Fibroblast of lung (primary cell): ENCODE measurements around the gene HPDL. TPM values are rescaled to one million over a fixed set of nuclear protein-coding genes. Genes with fewer than 3 reads are reported as not detected.
A peak's percentile ranks its signal among the peaks of the same experiment; 100 is the strongest.

Experiments
- DNase-seq, 2 donors: peaks; one replicate each; pipeline versions ENCODE4 v3.0.0 to v3.0.0-alpha.2; 2010; ENCODE audit warnings: low read depth in 2 of 2
- H2AFZ ChIP-seq: 2 replicates; pipeline ENCODE4 v1.5.1; 2012; ENCODE audit warnings: low read length, control low read depth, inconsistent platforms
- H3K27ac ChIP-seq: 2 replicates; pipeline ENCODE4 v1.5.1; 2011; ENCODE audit warnings: low read length, control low read depth; ENCODE audit not compliant: insufficient read depth
- H3K27me3 ChIP-seq: 2 replicates; pipeline ENCODE4 v1.5.1; 2011; ENCODE audit warnings: mild to moderate bottlenecking, low read length; ENCODE audit not compliant: control insufficient read depth, insufficient read depth
- H3K36me3 ChIP-seq: 2 replicates; pipeline ENCODE4 v1.5.1; 2011; ENCODE audit warnings: low read length; ENCODE audit not compliant: control insufficient read depth, insufficient read depth
- H3K4me1 ChIP-seq: 2 replicates; pipeline ENCODE4 v1.5.1; 2011; ENCODE audit warnings: low read length; ENCODE audit not compliant: control insufficient read depth, insufficient read depth; ENCODE audit errors: extremely low read depth
- H3K4me2 ChIP-seq: 2 replicates; pipeline ENCODE4 v1.5.1; 2011; ENCODE audit warnings: low read length, control low read depth; ENCODE audit not compliant: insufficient read depth; ENCODE audit errors: extremely low read depth
- H3K4me3 ChIP-seq, 4 experiments: fragments of 200-600 bp in 1 of 4; sonication (generic) in 1 of 4; replicated peaks in 1 of 4; 2 replicates each; pipeline ENCODE4 v1.5.1; 2011 to 2016; ENCODE audit warnings: low read length in 4 of 4, low read depth in 3 of 4, mild to moderate bottlenecking in 3 of 4, control low read depth in 2 of 4, inconsistent platforms in 1 of 4, mixed read lengths in 1 of 4; ENCODE audit not compliant: insufficient read depth in 1 of 4; ENCODE audit errors: control extremely low read depth in 1 of 4
- H3K79me2 ChIP-seq: 2 replicates; pipeline ENCODE4 v1.5.1; 2012; ENCODE audit warnings: mild to moderate bottlenecking, low read length, inconsistent platforms; ENCODE audit not compliant: control insufficient read depth, insufficient read depth
- H3K9ac ChIP-seq: 2 replicates; pipeline ENCODE4 v1.5.1; 2011; ENCODE audit warnings: mild to moderate bottlenecking, low read length, control low read depth; ENCODE audit not compliant: insufficient read depth
- H3K9me3 ChIP-seq: 2 replicates; pipeline ENCODE4 v1.5.1; 2012; ENCODE audit warnings: low read depth, low read length; ENCODE audit not compliant: control insufficient read depth, insufficient read depth
- H4K20me1 ChIP-seq: 2 replicates; pipeline ENCODE4 v1.5.1; 2011; ENCODE audit warnings: low read length; ENCODE audit not compliant: control insufficient read depth, insufficient read depth; ENCODE audit errors: extremely low read depth
- EZH2 ChIP-seq: IDR thresholded peaks from 2 replicates; pipeline ENCODE4 v1.5.1; 2012; ENCODE audit warnings: low read length, control low read depth, mild to moderate bottlenecking; ENCODE audit errors: missing control alignments
- polyA plus RNA-seq, 2 donors: library from polyadenylated mRNA; depleted of rRNA in 1 of 2; stranded (reverse) in 1 of 2; unstranded in 1 of 2; fragments of >200 nt; gene quantifications; 2 replicates each; pipeline ENCODE4 v1.2.1, GENCODE V29; 2011 to 2012; ENCODE audit warnings: missing spikeins in 1 of 2
- total RNA-seq: library from RNA; depleted of rRNA; stranded (reverse); fragments of >200 nt; gene quantifications from 2 replicates; pipeline ENCODE4 v1.2.1, GENCODE V29; 2014
- TF ChIP-seq, protein P1 (sequence below), 2 donors: IDR thresholded peaks in 1 of 2; conservative IDR thresholded peaks in 1 of 2; 1 replicate in 1 of 2; 2 replicates in 1 of 2; pipeline ENCODE4 v1.5.1; 2011 to 2012; ENCODE audit warnings: low read length in 2 of 2, control low read depth in 1 of 2, inconsistent platforms in 1 of 2, low read depth in 1 of 2, mild to moderate bottlenecking in 1 of 2

HPDL gene
- total and polyA plus RNA-seq, 2 donors (not counting 1 experiment from before 2014, with no cell fraction given) = 0.17 TPM

DNA sequence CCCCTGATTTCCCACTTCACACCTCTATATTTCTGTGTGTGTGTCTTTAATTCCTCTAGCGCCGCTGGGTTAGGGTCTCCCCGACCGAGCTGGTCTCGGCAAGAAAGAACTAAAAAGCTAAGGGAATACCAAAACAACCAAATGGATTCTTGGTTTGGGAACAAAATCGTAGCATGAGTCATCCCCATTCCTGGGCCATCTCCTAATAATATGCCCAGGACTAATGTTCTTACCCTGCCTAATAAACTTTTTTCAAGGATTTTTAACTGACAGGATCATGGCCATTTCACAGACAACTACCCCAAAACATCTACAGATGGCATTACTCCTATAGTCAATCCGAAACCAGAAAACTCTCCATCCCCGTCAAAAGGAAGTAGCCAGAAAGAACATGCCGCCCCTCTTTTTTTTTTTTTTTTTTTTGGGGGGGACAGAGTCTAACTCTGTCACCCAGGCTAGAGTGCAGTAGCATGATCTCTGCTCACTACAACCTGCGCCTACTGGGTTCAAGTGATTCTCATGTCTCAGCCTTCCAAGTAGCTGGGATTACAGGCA is 4.1 kb upstream of the HPDL start:
- Histone ChIP-seq H3K9me3 (no peaks in the 10 kb centered on the region), H2AFZ (no peak overlapping the region), H3K4me3 (no peak overlapping the region), H3K36me3 (no peaks in the 10 kb centered on the region), H3K27me3 (peaks cover 2% of the 10 kb centered on the region), H3K4me2 (no peak overlapping the region), H3K79me2 (no peaks in the 10 kb centered on the region), H3K9ac (no peak overlapping the region), H3K4me1 (peaks cover 6% of the 10 kb centered on the region), H3K27ac (no peak overlapping the region), H4K20me1 (no peaks in the 10 kb centered on the region)
- DNase-seq = peak in 1 of 2 donors; percentile 13
- TF ChIP-seq EZH2 = no peak
- TF ChIP-seq, protein P1, sequence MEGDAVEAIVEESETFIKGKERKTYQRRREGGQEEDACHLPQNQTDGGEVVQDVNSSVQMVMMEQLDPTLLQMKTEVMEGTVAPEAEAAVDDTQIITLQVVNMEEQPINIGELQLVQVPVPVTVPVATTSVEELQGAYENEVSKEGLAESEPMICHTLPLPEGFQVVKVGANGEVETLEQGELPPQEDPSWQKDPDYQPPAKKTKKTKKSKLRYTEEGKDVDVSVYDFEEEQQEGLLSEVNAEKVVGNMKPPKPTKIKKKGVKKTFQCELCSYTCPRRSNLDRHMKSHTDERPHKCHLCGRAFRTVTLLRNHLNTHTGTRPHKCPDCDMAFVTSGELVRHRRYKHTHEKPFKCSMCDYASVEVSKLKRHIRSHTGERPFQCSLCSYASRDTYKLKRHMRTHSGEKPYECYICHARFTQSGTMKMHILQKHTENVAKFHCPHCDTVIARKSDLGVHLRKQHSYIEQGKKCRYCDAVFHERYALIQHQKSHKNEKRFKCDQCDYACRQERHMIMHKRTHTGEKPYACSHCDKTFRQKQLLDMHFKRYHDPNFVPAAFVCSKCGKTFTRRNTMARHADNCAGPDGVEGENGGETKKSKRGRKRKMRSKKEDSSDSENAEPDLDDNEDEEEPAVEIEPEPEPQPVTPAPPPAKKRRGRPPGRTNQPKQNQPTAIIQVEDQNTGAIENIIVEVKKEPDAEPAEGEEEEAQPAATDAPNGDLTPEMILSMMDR (conservative IDR thresholded peaks at IDR 0.05 in 1 of 2, IDR thresholded peaks at IDR 0.05 in 1 of 2; ENCODE audit: low read depth in 1 of 2, low read length in 2 of 2) = no peak

DNA sequence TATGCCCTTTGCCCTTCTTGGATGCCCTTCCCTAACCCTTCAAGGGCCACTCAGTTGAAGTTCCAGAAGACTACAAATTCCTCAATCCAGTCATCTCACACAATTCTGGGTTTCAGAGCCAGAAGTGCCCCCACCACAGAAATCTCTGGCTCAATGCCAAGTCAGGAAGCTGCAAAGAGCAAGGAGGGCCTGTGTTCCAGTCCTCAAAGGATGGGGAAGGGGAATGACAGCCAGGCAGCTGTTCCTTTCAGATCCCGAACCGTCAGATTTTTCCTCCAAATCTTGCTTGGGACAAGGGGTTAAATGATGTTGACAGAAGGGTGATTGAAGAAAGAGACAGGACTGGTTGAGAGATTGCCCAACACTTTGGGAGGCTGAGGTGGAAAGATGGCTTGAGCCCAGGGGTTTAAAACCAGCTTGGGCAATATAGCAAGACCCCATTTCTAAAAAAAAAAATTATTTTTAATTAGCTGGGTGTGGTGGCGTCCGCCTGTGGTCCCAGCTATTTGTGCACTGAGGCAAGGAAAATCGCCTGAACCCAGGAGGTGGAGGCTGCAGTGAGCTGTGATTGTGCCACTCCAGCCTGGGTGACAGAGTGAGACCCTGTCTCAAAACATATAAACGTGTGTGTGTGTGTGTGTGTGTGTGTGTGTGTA is 716 bp upstream of the HPDL start:
- no peaks in the 10 kb centered on the region for H3K9me3 ChIP-seq
- no peaks in the 10 kb centered on the region for H4K20me1 ChIP-seq
- TF ChIP-seq EZH2 = no peak
- TF ChIP-seq, protein P1 (conservative IDR thresholded peaks at IDR 0.05 in 1 of 2, IDR thresholded peaks at IDR 0.05 in 1 of 2; ENCODE audit: low read depth in 1 of 2, low read length in 2 of 2) = no peak
- H3K4me1 ChIP-seq = peaks cover 8% of the 10 kb centered on the region
- H3K4me3 ChIP-seq = peak overlapping the region in 2 of 4 experiments; percentile 59 to 69
- no peak overlapping the region for H3K27ac ChIP-seq
- H3K36me3 ChIP-seq = no peaks in the 10 kb centered on the region
- no peaks in the 10 kb centered on the region for H3K79me2 ChIP-seq
- no peaks in the 10 kb centered on the region for H3K27me3 ChIP-seq
- DNase-seq = peak; percentile 11 to 53
- no peak overlapping the region for H2AFZ ChIP-seq
- no peak overlapping the region for H3K9ac ChIP-seq
- peak overlapping the region; percentile 85 for H3K4me2 ChIP-seq

DNA sequence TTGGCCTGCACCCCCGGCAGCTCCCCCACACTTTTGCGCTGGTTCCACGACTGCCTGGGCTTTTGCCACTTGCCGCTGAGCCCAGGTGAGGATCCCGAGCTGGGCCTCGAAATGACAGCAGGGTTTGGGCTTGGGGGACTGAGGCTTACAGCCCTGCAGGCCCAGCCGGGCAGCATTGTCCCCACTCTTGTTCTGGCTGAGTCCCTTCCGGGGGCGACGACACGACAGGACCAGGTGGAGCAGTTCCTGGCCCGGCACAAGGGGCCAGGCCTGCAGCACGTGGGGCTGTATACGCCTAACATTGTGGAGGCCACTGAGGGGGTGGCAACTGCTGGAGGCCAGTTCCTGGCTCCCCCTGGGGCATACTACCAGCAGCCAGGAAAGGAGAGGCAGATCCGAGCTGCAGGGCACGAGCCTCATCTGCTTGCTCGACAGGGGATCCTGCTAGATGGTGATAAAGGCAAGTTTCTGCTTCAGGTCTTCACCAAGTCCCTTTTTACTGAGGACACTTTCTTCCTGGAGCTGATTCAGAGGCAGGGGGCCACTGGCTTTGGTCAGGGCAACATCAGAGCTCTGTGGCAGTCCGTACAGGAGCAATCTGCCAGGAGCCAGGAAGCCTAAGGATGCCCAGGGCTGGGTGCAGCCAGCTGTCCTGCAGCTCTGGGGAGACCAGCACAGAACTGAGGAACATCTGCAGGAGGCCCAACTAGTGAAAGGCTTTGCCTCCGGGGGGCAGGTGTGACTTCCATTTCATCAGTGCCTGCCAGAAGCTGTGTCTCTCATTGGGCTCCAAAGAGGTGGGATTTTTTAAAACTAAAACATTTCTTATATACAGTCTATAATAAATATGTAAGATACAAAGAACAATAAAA is 1.2 kb downstream of the HPDL start:
- no peak overlapping the region for H3K4me2 ChIP-seq
- peaks cover 8% of the 10 kb centered on the region for H3K4me1 ChIP-seq
- no peak overlapping the region for H3K27ac ChIP-seq
- H4K20me1 ChIP-seq = no peaks in the 10 kb centered on the region
- H2AFZ ChIP-seq = no peak overlapping the region
- no peaks in the 10 kb centered on the region for H3K9me3 ChIP-seq
- no peak overlapping the region for H3K9ac ChIP-seq
- H3K36me3 ChIP-seq = peaks cover 2% of the 10 kb centered on the region
- no peak overlapping the region for H3K4me3 ChIP-seq
- TF ChIP-seq EZH2 = no peak
- TF ChIP-seq, protein P1 (conservative IDR thresholded peaks at IDR 0.05 in 1 of 2, IDR thresholded peaks at IDR 0.05 in 1 of 2; ENCODE audit: low read depth in 1 of 2, low read length in 2 of 2) = no peak
- no peak for DNase-seq
- no peaks in the 10 kb centered on the region for H3K79me2 ChIP-seq
- no peaks in the 10 kb centered on the region for H3K27me3 ChIP-seq
